ENCODE results near the gene TNFRSF14.

TNFRSF14 gene

DNA sequence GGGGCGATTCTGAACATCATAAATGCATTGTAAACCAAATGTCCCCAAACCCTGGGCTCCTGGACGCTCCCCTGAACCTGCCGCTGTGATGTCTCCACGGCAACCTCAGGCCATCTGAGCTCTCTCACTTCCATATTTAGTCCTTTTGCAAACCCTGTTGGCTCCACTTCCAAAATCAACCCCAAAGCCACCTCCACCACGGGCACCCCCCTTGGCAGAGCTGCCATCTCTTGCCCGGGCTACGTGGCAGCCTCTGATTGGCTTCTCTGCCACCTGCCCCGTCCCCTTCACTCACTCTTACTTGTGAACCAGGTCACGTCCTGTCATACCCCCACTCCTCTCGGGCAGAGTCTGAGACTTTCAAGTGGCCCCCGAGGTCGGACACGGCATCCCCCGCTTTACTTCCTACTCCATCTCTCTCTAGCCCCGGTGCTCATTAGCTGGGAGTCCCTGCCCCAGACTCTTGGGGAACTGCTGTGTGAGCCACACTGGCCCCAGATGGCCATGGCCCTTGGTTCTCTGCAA lies 46.2 kb downstream of the TNFRSF14 start:
- no peak for DNase-seq (ENCODE audit: low read depth)

DNA sequence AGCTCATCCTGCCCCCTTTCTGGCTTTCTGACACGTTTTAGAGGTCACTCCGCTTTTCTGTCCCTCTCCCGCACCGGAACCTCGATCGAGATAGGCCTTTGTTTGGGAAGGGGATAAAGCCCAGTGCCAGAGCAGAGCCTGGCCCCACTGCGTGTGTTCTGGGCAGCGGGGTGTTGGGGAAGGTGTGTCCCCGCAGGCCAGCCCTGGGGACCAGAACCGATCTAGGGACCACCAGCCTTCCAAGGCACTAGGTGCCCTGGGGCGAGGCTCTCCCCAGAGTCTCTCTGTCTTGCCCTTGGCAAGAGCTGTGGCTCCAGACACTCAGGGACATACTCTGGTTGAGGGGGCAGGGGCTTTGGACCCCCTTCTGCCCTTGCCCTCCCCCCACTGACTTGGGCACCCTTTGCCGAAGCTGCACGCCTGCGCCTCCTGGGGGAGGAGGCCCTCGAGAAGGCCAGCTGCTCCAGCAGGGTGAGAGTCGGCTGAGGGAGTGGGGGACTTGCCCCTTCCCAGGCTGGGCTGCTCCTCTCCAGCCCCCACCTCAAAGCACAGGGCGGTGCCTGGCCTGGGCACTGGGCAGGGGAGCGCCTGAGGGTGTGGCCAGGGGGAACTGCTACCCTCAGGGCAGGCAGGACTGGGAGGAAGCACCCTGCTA lies 46.8 kb downstream of the TNFRSF14 start:
- no peak for DNase-seq (ENCODE audit: low read depth)

DNA sequence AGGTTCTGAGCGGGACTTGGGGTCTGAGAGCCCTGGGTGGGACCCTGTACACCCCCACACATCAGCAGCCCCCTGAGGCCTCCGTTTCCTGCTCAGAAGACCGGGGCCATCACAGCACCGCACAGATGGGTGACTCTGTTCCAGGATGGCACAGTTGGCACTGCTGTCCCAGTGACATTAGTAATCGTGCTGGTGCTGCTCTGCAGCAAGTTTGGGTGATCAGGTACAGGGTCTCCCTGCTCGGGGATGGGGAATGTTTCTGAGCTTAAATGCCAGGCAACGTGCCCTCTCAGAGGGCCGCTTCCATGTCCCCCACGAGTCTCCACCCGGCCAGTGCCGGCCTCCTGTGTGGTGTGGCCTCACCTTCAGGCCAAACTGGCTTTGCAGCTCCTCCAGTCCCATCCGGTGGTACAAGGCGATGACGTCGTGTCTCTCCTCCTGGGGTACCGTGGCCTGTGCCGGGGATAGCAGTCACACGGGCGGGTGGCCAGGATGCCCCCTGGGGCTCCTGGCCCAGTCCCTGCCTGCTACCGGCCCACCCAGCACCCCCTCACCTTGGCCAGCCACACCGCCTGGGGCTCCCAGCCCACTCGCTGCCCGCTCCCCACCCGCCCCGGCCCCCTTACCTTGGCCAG lies 47.5 kb downstream of the TNFRSF14 start:
- DNase-seq (ENCODE audit: low read depth): no peak

DNA sequence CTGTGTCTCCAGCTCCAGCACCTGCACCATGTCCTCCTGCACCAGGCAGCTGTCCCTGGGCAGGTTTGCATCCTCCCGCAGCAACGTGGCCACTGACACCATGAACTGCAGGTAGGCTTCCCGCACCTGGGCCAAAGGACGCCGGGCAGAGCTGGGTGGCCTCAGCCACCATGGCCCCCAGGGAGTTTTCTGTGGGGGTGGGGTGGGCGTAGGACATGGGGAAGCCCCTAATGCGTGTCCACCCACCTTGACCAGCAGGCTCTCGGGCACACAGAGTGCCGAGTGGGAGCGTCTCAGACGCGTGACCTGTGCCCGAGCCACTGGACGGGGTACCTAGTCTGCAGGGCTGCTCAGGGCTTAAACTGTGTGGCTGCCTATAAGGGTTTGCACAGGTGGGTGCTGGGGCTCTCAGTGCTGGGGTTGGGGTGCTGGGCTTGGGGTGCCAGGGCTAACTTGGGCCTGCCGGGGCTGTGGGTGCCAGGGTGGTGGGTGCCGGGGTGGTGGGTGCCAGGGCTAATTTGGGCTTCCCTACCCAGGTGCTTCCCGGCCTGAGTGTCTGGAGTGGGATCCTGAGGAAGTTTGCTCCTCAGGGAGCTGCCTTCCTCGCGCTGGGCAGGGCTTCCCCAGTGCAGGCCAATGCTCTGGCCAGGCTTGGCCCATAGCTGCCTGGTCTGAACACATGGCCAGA lies 48.1 kb downstream of the TNFRSF14 start:
- DNase-seq (ENCODE audit: low read depth): no peak

DNA sequence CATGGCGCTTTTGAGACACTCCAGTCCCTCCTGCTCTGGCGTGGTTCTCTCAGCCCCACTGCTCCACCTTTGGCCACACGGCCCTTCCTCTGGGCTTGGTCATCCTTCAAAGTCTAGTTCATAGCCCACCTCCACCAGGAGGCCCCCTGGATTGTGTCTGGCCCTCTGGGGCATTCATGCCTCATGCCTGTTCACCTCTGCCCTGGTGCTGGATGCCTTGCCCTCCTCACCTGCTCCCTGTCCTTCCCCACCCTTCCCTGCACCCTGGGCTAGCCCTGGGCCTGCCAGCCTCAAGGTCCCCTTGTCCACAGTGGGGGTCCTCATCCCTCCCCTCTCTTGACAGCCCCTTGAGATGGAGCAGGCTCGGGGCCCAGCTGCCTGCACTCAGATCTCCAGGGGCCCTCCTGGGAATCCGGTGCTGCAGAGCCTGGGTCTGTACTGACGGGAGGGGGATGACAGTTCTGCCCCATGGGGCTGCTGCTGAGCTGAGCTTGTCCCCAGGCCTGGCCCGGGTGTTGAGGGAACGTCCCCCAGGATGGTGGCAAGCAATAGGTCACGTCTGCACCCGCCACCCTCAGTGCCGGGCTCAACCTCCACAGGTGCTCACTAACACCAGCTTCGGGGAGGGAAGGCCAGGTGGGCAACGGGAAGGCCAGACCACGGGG lies 48.8 kb downstream of the TNFRSF14 start:
- DNase-seq (ENCODE audit: low read depth): no peak

DNA sequence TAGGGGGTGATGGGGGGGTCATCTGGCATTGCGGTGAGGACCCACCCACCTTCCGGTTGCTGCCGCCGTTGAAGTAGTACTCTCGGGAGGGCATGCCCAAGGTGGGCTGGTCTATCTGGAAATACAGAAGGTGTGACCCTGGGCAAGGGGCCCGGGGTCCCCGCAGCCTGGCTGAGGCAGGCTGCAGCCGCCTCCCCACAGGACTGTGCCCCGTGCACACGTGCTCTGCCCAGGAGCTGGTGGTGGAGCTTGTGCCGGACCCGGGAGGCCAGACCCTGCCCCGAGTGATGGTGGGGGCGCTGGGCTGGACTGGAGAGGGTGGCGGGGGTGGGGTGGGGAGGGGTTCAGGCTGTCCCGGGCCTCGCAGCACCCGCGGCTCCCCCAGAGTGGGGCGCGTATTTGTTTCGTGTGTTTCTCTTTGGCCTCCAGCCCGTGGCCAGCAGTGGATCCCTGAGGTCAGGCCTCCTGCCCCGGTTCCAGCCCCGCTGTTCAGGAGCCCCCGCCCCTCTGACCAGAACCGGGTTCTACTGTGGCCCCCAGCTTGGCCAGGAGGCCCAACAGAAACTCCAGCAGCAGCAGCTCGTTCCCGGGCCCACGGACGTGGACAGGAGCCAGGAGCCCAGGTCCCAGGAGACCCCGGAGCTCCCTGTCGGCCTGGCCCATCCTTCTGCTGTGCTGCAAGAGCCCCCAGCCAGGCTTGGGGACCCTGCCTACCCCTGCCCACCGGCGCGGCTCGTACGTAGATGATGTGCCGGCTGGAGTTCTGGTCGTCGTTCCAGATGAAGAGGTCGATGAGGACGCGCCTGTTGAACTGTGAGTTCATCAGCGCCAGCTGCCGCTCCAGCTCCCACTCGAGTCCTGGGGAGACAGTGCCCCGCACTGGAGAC lies 49.6 kb downstream of the TNFRSF14 start:
- DNase-seq (ENCODE audit: low read depth): no peak

DNA sequence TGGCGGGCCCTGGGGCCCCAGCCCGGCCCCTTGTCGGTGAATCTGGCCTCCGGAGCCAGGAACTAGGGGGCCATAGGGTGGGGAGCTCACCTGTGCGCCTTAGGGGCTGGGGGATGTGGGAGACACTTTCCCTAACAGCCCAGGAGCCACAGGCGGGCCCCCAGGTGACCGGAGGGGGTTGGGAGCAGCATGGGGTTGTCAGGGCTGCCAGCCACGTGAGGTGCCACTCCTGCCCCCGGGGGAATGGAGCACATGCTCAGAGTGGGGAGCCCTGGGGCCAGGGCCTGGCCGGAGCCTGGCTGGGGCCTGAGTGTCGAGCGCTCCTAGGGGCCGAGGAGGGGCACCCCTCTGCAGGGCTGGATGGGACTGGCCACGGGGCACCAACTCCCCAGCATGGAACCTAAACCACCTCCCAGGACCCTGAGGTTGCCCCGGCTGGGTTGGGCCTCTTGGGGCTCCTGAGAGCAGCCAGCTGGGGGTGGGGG lies 50.3 kb downstream of the TNFRSF14 start:
- no peak for DNase-seq (ENCODE audit: low read depth)

DNA sequence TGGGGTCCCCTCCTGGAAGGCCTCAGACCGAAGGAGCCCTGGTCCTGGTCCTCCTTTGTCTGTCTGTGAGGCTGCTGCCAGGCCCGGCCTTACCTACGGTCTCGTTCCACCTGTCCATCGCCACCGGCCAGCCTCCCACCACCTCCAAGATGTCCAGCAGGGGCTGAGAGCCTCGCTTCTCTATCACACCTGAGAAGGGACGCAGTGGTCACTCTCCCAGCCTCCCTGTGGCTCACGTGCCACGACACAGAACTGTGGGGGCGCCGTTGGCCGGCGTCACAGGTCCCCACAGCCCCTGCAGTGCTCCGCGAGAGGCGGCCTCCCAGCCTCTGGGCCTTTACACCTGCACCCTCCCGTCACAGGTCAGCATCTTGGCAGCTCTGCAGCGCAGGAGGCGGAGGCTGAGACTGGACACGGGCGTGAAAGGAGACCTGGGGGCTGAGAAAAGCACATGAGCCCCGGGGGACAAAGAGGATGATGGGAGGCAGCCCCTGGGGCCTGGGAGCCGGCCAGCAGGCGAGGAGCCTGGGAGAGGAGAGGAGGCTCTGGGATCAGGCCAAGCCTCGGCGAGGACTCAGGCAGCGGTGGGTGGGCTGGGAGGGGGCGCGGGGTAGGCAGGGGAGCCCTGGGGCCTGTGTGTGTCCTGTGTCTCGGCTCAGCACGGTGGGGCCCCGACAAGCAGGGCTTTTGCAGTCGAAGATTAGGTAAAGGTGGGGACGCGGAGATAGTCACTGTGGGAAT lies 50.9 kb downstream of the TNFRSF14 start:
- DNase-seq (ENCODE audit: low read depth): no peak

DNA sequence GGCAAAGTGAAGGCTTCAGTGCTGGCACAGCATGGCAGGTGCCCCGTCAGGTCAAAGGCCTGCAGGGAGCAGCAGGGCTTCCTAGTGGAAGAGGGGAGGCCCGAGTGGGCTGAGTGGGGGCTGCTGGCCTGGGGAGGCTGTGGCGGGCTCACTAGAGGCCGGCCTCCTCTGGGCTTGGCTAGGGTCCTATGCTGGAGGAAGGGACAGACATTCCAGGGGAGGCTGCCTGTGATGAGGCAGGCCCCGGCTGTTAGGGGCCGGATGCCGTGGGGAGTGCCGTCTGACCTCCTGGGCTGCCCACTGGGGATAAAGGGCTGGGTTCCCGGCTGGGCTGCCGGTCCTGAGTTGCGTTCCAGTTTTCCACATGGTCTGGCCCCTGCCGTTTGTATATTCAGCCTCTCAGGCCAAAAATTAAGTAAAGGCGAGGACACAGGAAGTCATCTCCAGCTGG lies 51.5 kb downstream of the TNFRSF14 start:
- no peak for DNase-seq (ENCODE audit: low read depth)

DNA sequence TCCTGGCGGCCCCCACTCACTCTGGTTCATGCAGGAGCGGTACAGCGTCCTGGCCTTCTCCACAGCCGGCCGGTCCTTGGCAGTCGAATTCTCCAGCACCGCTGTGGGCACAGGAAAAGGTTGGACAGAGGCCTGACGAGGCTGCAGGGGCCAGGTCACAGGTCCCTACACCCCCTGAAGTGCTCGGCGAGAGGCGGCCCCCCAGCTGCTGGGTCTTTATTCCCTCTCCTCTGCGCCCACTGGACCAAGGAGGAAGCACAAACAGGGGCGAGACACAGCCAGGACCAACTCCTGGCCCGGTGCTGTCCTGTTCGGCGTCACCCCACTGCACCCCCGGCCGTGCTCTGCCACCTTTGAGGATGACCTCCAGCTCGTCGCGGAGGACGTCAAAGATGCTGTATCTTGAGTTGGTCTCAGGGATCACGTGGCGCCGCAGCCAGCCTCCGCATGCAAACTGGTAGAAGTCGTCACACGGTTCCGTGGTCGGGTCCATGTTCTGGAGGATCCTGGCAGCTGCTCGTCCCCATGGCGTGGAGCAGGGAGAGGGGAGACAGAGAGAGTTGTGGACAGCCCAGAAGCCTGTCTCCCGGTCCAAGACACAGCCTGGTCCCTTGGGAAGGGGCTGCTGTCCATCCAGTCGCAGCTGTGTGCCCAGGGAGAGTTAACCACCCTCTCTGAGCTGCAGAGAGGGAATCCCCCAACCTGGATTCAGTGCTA lies 53.3 kb downstream of the TNFRSF14 start:
- DNase-seq (ENCODE audit: low read depth): no peak

DNA sequence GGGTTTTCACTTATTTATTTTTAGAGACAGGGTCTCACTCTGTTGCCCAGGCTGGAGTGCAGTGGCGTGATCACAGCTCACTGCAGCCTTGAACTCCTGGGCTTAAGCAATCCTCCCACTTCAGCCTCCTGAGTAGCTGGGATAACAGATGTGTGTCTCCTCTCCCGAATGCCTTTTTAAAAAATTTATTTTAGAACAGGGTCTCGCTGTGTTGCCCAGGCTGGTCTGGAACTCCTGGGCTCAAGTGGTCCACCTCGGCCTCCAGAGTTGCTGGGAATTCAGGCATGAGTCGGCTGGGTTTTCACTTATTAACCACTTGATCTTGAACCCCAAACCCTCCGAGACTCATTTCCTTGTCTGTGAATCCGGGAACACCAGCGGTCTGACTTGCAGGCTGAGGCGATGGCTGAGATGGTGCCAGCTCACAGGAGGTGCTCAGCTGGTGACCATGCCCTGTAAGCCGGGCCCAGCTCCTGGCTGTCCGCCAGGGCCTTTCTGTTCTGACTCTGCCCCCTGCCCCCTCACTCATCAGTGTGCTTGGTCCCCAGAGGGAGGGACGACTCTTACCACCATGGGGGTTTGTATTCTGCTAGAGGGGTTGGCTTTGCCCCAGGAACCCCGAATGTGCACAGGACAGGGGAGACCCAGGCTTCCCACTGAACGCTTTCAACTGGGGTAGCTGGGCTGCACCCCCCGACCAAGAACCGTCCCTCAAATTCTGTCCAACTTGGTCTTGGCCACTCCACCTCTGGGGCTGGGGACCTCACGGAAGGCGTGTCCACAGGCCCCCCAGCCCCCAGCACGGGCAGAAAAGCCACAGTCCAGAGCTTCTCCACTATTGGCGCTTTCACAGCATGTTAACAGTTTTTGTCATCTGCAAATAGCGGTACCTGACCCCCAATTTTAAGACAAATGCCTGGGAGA lies 54.1 kb downstream of the TNFRSF14 start:
- DNase-seq (ENCODE audit: low read depth): no peak

DNA sequence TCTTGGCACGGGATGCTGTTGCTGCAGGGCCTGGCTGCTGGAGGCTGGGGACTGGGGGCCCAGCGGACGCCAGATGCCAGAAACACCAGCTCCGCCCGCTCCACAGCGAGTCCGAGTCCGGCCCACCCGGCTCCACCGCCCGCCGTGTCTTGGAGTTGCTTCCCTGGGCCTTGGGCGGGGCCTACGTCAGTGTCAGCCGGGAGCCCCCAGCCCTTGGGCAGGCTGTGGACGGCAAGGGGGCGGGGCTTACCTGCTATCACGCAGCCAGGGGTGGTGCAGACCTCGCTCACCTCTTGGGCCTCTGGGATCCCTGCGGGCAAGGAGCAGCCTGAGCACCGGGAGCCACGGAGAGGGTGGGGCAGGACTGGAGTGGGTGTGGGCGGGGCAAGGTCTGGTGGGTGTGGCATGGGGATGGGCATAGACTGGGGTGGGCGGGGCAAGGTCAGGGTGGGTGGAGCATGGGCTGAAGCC lies 54.9 kb downstream of the TNFRSF14 start:
- DNase-seq (ENCODE audit: low read depth): no peak

DNA sequence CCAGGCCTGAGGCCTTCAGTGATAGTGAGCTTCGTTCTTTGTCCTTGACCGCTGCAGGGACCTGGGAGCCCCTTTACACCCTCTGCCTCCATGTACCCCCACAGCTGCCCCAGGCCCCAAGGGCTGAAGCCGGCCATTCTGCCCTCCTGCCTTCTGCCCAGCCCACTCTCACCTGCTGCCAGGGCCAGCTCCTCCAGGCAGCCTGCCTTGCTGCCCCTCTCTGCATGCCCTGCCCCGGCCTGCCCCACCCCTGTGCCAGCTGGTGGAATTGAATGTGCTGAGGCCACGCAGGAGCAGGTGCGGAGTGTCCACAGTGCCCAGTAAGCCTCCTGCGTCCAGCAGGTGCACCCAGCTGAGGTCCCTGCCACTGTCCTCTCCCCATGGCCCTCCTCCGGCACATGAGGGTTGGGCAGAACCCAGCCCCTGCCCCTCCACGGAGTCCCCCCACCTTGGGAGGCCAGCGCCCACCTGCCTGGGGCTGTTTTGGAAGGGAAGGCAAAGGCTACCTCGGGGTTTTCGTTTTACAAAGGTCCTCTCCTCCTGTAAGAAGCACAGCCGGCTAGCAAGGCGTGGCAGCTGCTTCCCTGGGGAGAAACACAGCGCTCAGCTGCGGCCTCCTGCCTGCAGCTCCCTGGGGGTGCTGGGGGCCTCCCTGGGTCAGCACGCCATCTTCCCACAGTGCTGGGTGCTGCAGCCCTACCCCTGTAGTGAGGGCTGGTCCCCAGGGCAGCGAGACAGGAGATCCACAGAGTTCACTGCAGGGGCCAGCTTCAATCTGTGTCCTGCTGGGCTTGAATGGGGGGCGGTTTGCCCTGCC lies 55.7 kb downstream of the TNFRSF14 start:
- DNase-seq (ENCODE audit: low read depth): no peak

DNA sequence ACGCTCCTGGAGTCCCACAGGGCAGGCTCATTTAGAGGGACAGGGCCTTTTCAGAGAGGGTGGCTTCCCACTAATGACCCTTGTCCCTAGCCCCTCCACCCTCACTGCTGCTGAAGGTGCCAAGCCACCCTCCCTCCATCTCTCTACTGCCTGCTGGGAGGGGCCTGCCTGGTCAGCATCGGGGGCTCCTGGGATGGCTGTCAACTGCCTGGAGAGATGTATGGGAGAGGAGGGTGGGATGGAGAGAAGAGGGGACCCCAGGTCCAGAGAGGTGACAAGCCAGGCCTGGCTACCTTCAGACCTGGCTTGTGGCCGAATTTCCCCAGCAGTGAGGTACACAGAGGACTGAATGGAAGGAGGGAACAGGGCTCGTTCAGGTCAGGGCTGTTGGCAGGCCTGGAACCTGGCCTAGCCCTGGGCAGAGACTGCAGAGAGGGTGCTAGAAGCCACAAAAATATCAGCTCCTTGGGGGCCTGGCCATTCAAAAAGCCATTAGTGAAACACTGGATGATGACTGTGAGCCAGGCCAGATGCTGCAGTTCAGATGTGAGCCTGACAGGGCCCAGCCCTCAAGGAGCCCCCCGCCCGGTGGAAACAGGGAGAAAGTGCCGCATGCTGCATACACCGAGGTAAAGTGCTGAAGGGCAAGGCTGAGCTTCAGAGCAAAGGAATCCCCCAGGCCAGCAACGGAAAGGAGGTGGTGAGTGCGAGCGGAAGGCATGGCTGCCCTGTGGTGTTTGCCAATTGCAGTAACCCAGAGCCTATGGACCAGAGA lies 56.6 kb downstream of the TNFRSF14 start:
- no peak for DNase-seq (ENCODE audit: low read depth)
